HG02885 (cell line): ENCODE data around the gene ABHD12.

Source experiments
- ATAC-seq: cut with Tn5 transposase; IDR thresholded peaks from one replicate; pipeline ENCODE4 v1.9.1; 2021; ENCODE audit warnings: mild to moderate bottlenecking; ENCODE audit not compliant: unreplicated experiment, poor library complexity

ABHD12 gene

DNA sequence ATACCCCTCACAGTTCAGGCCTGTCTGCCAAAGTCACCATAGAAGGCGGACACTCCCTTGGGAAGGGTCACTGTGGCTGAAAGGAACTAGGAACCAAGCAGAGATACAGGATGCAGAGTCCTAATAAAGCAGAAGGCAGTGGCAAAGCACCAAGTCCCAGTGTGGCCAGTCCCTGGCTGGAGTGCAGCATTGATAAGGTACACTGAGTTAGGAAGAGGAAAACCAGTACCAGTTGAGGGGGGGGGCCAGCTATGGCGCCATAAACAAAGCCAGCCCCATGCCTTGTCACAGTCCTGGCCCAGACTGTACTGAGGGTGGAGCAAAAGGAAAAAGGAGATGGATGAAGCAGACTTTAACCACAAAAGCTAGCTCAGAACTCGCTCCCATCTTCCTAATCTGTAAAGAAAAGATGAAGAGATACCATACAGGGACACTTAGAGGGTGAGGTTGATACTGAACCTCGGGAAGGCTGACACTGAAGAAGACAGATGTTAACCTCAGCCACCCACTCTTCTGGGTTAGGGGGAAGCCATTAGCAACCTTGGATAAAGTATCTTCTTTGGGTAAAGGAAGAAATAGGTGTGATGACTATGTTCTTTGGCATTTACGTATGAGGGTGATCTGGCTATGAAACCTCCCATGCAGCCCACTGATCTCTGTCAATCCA lies 7.8 kb downstream of the ABHD12 start:
- no peak for ATAC-seq

DNA sequence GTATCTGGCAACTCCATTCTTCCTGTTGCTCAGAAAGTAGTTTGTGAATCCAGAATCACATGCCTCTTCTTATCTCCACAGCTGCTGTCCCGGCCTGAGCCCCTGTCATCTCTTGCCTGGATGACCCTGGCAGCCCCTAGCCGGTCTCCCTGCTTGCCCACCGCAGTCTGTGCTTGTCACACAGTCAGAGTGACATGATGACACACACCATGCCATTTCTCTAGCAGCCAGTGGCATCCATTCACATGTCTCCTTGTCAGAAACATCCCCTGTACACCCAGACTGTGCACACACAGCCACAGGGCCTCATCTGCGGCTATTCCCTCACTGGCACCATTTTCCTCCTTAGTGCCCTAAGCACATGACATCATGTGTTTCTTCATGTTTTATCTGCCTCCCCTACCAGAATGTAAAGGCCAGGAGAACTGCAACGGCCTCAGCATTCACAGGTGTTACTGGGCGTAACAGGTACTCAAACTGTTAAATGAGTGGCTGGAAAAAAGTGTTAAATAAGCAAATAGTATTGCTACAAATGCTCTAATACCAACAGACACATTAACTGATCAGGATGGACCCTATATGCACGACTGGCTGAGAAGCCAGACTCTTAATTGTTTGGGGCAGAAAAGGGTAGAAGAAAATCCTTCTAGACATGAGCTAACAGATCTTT lies 9.6 kb downstream of the ABHD12 start:
- ATAC-seq = no peak

- no peak for ATAC-seq
These were observed 11.5 kb downstream of the ABHD12 start for GRCh38 chr20:25378884-25379733.

GRCh38 chr20:25378189-25378883 lies 12.3 kb downstream of the ABHD12 start:
- no peak for ATAC-seq

GRCh38 chr20:25376886-25377285 lies 13.7 kb downstream of the ABHD12 start:
- no peak for ATAC-seq

- no peak for ATAC-seq
These were observed 14.4 kb downstream of the ABHD12 start for GRCh38 chr20:25376236-25376635.

GRCh38 chr20:25374842-25375241 lies 15.8 kb downstream of the ABHD12 start:
- ATAC-seq = no peak

GRCh38 chr20:25372584-25373336 lies 17.9 kb downstream of the ABHD12 start:
- no peak for ATAC-seq

DNA sequence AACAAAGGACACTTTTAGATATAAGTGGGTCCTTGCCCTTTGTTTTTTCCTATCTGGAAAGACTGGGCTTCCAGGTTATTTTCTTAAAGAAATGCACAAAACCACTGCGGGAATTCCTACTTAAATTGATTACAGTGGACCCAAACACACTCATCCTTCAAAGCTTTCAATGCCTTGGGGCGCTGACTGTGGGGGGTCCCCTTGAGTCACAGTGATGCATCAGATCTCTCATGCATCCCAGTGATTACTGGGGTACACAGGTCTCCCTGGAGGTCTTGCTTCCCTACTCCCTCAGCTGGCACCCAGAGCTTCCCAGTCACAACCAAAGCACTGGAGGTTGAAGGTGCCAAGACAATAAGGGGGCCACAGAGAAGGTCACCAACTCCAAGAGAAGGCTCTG lies 20.7 kb downstream of the ABHD12 start:
- no peak for ATAC-seq

DNA sequence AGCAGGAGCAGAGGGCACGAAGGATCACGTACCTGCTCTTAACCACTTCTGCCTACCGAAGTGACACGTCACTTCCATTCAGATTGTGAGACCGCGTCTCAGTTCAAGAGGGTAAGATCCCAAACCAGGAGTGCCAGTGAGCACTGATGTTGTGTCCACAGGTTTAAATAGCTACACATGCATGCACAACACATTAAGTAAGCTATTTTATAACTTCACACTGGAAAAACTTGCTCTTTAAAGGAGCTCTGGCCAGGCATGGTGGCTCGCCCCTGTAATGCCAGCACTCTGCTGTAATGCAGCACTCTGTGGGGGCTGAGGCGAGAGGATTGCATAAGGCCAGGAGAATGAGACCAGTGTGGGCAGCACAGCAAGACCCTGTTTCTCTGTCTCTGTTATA lies 21.1 kb downstream of the ABHD12 start:
- ATAC-seq = no peak

GRCh38 chr20:25368976-25369375 lies 21.7 kb downstream of the ABHD12 start:
- no peak for ATAC-seq

DNA sequence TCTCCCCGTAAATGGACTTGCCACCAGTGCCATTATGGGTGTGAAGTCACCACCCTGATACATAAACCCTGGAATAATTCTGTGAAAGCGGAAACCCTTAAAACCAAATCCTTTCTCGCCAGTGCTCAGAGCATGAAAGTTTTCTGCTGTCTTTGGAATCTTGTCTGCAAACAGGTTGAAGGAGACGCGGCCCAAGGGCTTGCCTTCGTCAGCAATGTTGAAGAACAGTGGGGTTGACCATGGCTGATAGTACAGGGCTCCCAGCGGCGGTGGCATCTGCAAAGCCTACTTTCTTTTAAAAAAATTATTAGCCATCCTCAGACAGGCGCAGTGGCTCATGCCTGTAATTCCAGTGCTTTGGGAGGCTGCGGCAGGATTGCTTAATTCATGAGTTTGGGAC lies 22.1 kb downstream of the ABHD12 start:
- no peak for ATAC-seq

DNA sequence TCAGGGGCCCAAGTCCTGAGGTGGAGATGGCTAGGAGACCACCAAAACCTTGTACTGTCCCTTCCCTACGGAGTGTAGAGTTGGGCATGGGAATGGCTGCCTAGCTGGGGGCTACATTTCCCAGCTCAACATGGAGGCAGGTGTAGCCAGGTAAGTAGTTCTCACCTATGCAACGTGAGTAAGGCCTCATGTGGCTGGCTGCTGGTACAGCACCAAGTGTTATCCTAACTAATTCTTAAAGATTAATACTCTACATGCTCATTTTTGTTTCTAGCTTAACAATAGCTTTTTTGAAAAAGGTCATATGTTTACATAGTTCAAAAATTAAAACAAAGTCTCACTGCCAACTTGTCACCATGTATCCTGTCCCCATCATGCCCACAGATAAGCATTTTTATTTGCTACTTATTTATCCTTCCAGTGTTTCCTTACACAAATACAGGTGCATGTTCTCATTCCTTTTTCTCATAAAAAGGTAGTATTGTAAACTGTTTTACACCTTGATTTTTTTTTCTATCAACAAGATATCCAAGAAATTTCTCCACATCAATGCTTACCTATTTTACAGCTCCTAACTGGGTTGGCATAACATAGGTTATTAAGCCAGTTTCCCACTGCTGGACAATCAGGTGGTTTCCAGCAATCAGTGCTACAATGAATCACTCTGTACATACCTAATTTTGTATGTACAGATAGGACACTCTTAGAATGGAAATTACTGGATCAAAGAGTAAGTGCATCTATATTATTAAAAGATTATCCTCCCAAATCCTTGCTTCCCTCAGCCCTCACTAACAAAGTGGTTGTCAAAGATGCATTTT lies 25.5 kb downstream of the ABHD12 start:
- no peak for ATAC-seq

GRCh38 chr20:25364180-25364788 lies 26.4 kb downstream of the ABHD12 start:
- ATAC-seq = no peak

DNA sequence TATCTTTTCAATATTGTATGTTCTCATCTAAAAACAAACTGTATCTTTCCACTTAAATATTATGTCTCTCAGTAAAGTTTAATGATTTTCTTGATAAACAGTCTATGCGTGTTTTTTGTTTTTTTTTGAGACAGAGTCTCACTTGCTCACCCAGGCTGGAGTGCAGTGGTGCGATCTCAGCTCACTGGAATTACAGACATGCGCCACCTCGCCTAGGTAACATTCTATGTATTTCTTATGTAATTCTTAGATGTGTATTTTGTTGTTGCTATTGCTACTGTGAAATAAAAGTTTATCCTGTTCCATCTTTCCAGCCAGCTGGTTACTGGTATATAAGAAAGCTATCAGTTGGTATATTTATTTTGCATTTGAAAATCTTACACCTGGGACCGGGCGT lies 29.4 kb downstream of the ABHD12 start:
- no peak for ATAC-seq

GRCh38 chr20:25360631-25361286 lies 29.9 kb downstream of the ABHD12 start:
- no peak for ATAC-seq

- ATAC-seq = no peak
These were observed 34.2 kb downstream of the ABHD12 start for GRCh38 chr20:25356271-25356933.

DNA sequence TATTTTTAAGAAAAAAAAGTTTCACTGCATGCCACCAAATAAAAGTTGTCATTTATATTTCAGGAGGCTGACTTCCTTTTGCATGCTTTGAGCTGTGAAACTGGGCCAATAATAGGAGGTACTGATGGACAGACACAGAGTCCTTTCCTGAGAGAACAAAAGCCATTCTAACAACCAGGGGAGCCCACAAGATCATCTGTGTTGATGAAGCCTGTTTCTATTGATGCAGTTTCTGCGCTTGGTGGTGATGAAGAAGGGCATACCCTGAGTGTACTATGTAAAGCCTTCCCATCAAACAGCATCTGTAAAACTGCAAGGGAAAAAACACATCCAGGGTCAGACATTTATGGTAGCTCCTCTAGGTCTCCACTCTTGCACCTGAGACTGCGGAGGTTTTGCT lies 34.8 kb downstream of the ABHD12 start:
- no peak for ATAC-seq
